Lower leg skin (tissue), 3 donors: Measurements from ENCODE around the gene SEC14L1.

Experiments used
- POLR2A ChIP-seq, 2 donors: fragments of 450-650 bp; IDR thresholded peaks; one replicate each; pipeline ENCODE4 v1.6.1; 2016 to 2017; ENCODE audit warnings: antibody characterized with exemption in 2 of 2, mild to moderate bottlenecking in 1 of 2, moderate library complexity in 1 of 2
- TF ChIP-seq, protein P1 (sequence below), 3 donors: fragments of 450-650 bp; IDR thresholded peaks; one replicate each; pipeline ENCODE4 v1.5.1; 2016; ENCODE audit warnings: antibody characterized with exemption in 3 of 3, mild to moderate bottlenecking in 3 of 3, moderate library complexity in 2 of 3

DNA sequence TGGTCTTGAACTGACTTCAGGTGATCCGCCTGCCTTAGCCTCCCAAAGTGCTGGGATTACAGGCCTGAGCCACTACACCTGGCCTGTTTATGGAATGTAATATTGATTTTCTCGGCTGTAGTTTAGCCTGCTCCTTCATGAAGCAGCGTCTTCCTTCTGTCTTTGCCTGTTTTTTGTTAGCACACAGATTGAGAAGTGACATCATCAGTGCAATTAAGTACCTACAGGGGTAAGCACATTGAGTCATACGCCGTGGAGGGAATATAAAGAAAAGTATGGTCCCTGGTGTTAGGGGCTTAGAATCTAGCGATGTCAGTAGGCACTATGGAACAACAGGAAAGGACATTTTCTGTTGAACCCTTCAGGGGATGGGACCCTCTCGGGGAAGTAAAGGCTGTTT lies 48.7 kb upstream of the SEC14L1 start:
- TF ChIP-seq, protein P1, sequence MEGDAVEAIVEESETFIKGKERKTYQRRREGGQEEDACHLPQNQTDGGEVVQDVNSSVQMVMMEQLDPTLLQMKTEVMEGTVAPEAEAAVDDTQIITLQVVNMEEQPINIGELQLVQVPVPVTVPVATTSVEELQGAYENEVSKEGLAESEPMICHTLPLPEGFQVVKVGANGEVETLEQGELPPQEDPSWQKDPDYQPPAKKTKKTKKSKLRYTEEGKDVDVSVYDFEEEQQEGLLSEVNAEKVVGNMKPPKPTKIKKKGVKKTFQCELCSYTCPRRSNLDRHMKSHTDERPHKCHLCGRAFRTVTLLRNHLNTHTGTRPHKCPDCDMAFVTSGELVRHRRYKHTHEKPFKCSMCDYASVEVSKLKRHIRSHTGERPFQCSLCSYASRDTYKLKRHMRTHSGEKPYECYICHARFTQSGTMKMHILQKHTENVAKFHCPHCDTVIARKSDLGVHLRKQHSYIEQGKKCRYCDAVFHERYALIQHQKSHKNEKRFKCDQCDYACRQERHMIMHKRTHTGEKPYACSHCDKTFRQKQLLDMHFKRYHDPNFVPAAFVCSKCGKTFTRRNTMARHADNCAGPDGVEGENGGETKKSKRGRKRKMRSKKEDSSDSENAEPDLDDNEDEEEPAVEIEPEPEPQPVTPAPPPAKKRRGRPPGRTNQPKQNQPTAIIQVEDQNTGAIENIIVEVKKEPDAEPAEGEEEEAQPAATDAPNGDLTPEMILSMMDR (IDR thresholded peaks at IDR 0.05) = no peak
- TF ChIP-seq POLR2A (IDR thresholded peaks at IDR 0.05) = no peak
